Activated T-helper 17 cell treated with anti-CD3 and anti-CD28 coated beads, Interleukin-2, amount 50 U/mL, for 72 hours (primary cell): Measurements from ENCODE around the gene IGFBPL1. TPM values are rescaled to one million over a fixed set of nuclear protein-coding genes. Genes with fewer than 3 reads are reported as not detected.

Experiments used
- ATAC-seq: fragments of 150-1000 bp; cut with Tn5 transposase; replicated peaks from 2 replicates; pipeline ENCODE4 v1.10.0; 2021; ENCODE audit warnings: mild to moderate bottlenecking, moderate library complexity
- H3K27ac Mint-ChIP-seq: one replicate; pipeline ENCODE4 v1.8.0; 2022; ENCODE audit warnings: mixed read lengths
- H3K27me3 Mint-ChIP-seq: one replicate; pipeline ENCODE4 v1.8.0; 2022; ENCODE audit warnings: mixed read lengths
- H3K36me3 Mint-ChIP-seq: one replicate; pipeline ENCODE4 v1.8.0; 2022; ENCODE audit warnings: low read depth, mild to moderate bottlenecking, mixed read lengths
- H3K4me1 Mint-ChIP-seq: one replicate; pipeline ENCODE4 v1.8.0; 2022; ENCODE audit warnings: mixed read lengths
- H3K4me3 Mint-ChIP-seq: one replicate; pipeline ENCODE4 v1.8.0; 2022; ENCODE audit warnings: mild to moderate bottlenecking, mixed read lengths
- H3K9me3 Mint-ChIP-seq: one replicate; pipeline ENCODE4 v1.8.0; 2022; ENCODE audit warnings: mixed read lengths
- total RNA-seq, 2 donors: library from RNA; stranded (reverse); gene quantifications; one replicate each; pipeline ENCODE4 v1.2.3, GENCODE V29; 2022

IGFBPL1 gene
- total RNA-seq, 2 donors from 2014 or later, result not detected

- no peaks in the 10 kb centered on the region for H3K36me3 Mint-ChIP-seq
- no peaks in the 10 kb centered on the region for H3K9me3 Mint-ChIP-seq
- no peak for ATAC-seq
- no peak overlapping the region for H3K4me3 Mint-ChIP-seq
- peaks cover 3% of the 10 kb centered on the region for H3K4me1 Mint-ChIP-seq
- H3K27ac Mint-ChIP-seq, result no peak overlapping the region
- peaks cover 9% of the 10 kb centered on the region for H3K27me3 Mint-ChIP-seq
These were observed 56.4 kb downstream of the IGFBPL1 start for GRCh38 chr9:38367898-38368297.

- ATAC-seq, result no peak
- no peak overlapping the region for H3K4me3 Mint-ChIP-seq
- peaks cover 5% of the 10 kb centered on the region for H3K4me1 Mint-ChIP-seq
- H3K36me3 Mint-ChIP-seq, result no peaks in the 10 kb centered on the region
- no peak overlapping the region for H3K27ac Mint-ChIP-seq
- no peaks in the 10 kb centered on the region for H3K9me3 Mint-ChIP-seq
- peaks cover 6% of the 10 kb centered on the region for H3K27me3 Mint-ChIP-seq
These were observed 60.7 kb downstream of the IGFBPL1 start for GRCh38 chr9:38363589-38363925.

GRCh38 chr9:38362852-38363588 is 61.2 kb downstream of the IGFBPL1 start:
- H3K9me3 Mint-ChIP-seq, result no peaks in the 10 kb centered on the region
- ATAC-seq, result peak; percentile 65
- H3K36me3 Mint-ChIP-seq, result no peaks in the 10 kb centered on the region
- H3K4me1 Mint-ChIP-seq, result peaks cover 5% of the 10 kb centered on the region
- H3K27ac Mint-ChIP-seq, result peak overlapping the region; percentile 4
- H3K4me3 Mint-ChIP-seq, result peak overlapping the region; percentile 50
- peaks cover 6% of the 10 kb centered on the region for H3K27me3 Mint-ChIP-seq

DNA sequence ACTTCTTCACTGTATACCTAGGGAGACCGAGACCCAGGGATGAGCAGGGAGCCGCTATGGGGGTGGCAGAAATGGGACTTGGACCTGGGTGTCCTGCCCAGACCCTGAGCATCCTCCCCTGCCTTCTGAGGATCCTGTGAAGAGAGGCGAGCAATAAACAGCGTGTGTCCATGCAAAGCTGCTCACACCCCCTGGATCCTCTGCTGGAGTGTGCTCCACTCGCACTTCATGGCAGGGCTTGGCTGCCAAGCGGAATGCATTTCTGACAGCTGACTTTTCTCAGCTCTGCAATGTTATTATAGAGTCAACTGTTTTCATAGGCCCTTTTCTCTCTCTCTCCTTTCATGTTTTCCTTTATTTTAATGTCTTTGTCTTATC is 62.8 kb downstream of the IGFBPL1 start:
- Mint-ChIP-seq H3K36me3 (no peaks in the 10 kb centered on the region), H3K27me3 (peaks cover 6% of the 10 kb centered on the region), H3K4me3 (no peak overlapping the region), H3K9me3 (no peaks in the 10 kb centered on the region), H3K4me1 (peaks cover 5% of the 10 kb centered on the region), H3K27ac (no peak overlapping the region)
- no peak for ATAC-seq

- H3K36me3 Mint-ChIP-seq, result no peaks in the 10 kb centered on the region
- H3K4me3 Mint-ChIP-seq, result no peak overlapping the region
These were observed 63.3 kb downstream of the IGFBPL1 start for GRCh38 chr9:38360839-38361472.

GRCh38 chr9:38359689-38360385 is 64.4 kb downstream of the IGFBPL1 start:
- Mint-ChIP-seq H3K4me3 (no peak overlapping the region), H3K9me3 (no peaks in the 10 kb centered on the region), H3K27ac (no peak overlapping the region), H3K27me3 (peaks cover 2% of the 10 kb centered on the region), H3K4me1 (peaks cover 5% of the 10 kb centered on the region), H3K36me3 (no peaks in the 10 kb centered on the region)
- no peak for ATAC-seq

More at GRCh38 chr9:38360839-38361472, 63.3 kb downstream of the IGFBPL1 start:
- Mint-ChIP-seq H3K9me3 (no peaks in the 10 kb centered on the region), H3K27me3 (peaks cover 6% of the 10 kb centered on the region), H3K27ac (no peak overlapping the region), H3K4me1 (peaks cover 5% of the 10 kb centered on the region)
- no peak for ATAC-seq

DNA sequence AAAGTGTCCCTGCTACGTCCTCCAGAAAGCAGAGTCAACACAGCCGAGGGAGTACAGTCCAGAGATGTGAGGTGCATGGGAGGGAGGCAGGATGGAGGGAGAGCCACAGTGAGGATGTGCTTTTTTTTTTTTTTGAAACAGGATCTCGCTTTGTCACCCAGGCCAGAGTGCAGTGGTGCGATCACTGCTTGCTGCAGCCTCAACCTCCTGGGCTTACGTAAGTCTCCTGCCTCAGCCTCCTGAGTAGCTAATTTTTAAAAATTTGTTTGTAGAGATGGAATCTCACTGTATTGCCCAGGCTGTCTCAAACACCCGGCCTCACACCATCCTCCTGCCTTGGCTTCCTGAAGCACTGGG is 65.0 kb downstream of the IGFBPL1 start:
- Mint-ChIP-seq H3K9me3 (no peaks in the 10 kb centered on the region), H3K4me1 (peaks cover 5% of the 10 kb centered on the region), H3K27me3 (no peaks in the 10 kb centered on the region), H3K4me3 (no peak overlapping the region), H3K27ac (no peak overlapping the region), H3K36me3 (no peaks in the 10 kb centered on the region)
- ATAC-seq, result no peak

DNA sequence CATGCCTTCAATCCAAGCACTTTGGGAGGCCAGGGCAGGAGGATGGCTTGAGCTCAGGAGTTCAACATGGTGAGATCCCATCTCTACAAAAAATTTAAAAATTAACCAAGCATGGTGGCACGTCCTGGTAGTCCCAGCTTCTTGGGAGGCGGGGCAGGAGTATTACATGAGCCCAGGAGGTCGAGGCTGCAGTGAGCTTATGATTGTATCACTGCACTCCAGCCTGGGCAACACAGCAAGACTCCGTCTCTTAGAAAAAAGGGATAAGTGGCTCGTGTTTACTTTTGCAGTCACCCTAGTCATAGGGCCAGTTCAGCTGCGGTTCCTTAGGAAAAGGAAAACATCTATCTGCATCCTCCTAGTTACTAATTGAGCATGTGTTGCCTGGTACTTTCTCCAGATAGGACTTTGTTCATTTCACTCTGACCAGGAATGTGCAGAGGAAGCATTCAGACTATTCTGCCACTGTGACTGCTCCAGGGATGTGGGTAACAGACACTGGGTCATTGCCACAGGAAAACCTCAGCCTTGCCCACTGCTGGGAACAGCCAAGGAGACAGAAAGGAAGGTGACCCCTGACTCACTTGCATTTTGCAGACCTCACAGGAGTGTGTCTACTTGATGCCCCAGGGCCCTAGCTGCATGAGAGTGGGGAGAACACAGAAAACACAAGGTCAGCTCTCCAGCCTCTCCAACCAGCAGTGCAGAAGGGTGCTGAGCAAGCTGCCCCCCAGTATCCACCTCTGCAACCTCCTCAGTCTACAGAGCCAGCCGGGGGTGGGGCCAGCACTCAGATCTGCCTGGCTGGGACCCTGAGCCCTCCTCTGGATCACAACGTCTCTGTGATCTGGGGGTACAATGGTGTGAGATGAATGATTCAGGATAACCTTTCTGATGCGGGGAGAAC is 65.6 kb downstream of the IGFBPL1 start:
- H3K27ac Mint-ChIP-seq, result no peak overlapping the region
- ATAC-seq, result no peak
- H3K9me3 Mint-ChIP-seq, result no peaks in the 10 kb centered on the region
- peaks cover 5% of the 10 kb centered on the region for H3K4me1 Mint-ChIP-seq
- H3K36me3 Mint-ChIP-seq, result no peaks in the 10 kb centered on the region
- no peak overlapping the region for H3K4me3 Mint-ChIP-seq
- no peaks in the 10 kb centered on the region for H3K27me3 Mint-ChIP-seq

GRCh38 chr9:38357350-38358114 is 66.7 kb downstream of the IGFBPL1 start:
- H3K9me3 Mint-ChIP-seq, result no peaks in the 10 kb centered on the region
- no peaks in the 10 kb centered on the region for H3K4me1 Mint-ChIP-seq
- ATAC-seq, result no peak
- no peak overlapping the region for H3K4me3 Mint-ChIP-seq
- peaks cover 3% of the 10 kb centered on the region for H3K27me3 Mint-ChIP-seq
- H3K27ac Mint-ChIP-seq, result no peak overlapping the region
- no peaks in the 10 kb centered on the region for H3K36me3 Mint-ChIP-seq

- H3K4me3 Mint-ChIP-seq, result no peak overlapping the region
- peaks cover 3% of the 10 kb centered on the region for H3K27me3 Mint-ChIP-seq
- H3K4me1 Mint-ChIP-seq, result no peaks in the 10 kb centered on the region
- no peak for ATAC-seq
- H3K9me3 Mint-ChIP-seq, result no peaks in the 10 kb centered on the region
- no peak overlapping the region for H3K27ac Mint-ChIP-seq
- H3K36me3 Mint-ChIP-seq, result no peaks in the 10 kb centered on the region
These were observed 67.4 kb downstream of the IGFBPL1 start for GRCh38 chr9:38356851-38357250.

Other genes with a start within 250 kb of the IGFBPL1 start
- gene ALDH1B1, start 31.8 kb downstream of the IGFBPL1 start, total RNA-seq, result 10 to 100 TPM; 15.6 to 29.1 TPM
- 10 to 100 TPM in 1 of 2 donors, 1 to 10 TPM in 1; 5.7 to 16.0 TPM for gene ANKRD18A, start 196.1 kb upstream of the IGFBPL1 start, total RNA-seq